OCI-M2 (cell line): Measurements from ENCODE around the gene AFF3.
"Not testable (repeated sequence)": the region's sequence is repeated elsewhere in the genome, so short reads cannot be mapped to it uniquely, and the experiment has no call there.

ENCODE experiments used
- DNase-seq: peaks from one replicate; lab custom pipeline; 2025; ENCODE audit not compliant: unreplicated experiment; lab: John Stamatoyannopoulos, UW

AFF3 gene, protein sequence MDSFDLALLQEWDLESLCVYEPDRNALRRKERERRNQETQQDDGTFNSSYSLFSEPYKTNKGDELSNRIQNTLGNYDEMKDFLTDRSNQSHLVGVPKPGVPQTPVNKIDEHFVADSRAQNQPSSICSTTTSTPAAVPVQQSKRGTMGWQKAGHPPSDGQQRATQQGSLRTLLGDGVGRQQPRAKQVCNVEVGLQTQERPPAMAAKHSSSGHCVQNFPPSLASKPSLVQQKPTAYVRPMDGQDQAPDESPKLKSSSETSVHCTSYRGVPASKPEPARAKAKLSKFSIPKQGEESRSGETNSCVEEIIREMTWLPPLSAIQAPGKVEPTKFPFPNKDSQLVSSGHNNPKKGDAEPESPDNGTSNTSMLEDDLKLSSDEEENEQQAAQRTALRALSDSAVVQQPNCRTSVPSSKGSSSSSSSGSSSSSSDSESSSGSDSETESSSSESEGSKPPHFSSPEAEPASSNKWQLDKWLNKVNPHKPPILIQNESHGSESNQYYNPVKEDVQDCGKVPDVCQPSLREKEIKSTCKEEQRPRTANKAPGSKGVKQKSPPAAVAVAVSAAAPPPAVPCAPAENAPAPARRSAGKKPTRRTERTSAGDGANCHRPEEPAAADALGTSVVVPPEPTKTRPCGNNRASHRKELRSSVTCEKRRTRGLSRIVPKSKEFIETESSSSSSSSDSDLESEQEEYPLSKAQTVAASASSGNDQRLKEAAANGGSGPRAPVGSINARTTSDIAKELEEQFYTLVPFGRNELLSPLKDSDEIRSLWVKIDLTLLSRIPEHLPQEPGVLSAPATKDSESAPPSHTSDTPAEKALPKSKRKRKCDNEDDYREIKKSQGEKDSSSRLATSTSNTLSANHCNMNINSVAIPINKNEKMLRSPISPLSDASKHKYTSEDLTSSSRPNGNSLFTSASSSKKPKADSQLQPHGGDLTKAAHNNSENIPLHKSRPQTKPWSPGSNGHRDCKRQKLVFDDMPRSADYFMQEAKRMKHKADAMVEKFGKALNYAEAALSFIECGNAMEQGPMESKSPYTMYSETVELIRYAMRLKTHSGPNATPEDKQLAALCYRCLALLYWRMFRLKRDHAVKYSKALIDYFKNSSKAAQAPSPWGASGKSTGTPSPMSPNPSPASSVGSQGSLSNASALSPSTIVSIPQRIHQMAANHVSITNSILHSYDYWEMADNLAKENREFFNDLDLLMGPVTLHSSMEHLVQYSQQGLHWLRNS (N-terminal part only)

DNA sequence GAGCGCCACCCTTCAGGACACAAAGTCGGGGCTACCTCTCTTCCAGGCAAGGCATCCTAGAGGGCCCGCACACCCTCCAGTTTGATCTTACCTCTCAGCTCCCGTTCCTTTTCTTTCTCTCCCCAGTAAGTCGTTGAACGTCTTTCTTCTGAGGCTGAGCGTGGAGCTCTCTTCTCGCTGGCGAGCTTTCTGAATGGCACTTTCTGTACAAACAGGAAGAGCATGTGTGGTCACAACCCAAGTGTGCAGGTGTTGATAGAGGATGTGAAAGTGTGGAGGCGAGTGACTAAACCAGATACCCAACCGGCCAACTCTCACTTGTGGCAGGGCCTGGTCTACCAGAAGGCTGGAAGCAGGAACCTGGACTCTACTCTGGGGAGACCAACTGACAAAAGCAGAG lies at the start of gene AFF3:
TSS of gene AFF3 (minus strand) at position 198 of the 400 bp plus-strand sequence. CDS start 38,136 bp downstream, outside the sequence.
- DNase-seq = no peak

DNA sequence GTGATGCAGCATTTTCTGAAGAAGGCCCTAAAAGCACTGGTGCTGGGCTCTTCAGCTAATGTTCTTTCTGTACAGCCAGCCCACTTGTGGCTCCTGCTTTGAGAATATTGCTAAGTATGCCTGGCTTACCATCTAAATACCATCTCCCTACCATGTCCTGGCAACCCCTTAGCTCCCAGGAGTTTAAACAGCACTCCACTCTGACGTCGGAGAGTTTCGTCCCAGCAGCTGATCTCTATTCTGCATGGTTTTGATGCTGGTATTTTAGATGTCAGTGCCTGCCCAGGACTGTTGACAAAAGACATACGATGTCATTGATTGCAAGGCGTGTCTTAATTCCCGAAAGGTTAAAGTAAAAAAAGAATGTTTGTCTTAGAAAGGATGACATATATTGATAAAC lies 47.0 kb upstream of the AFF3 start:
- DNase-seq = no peak

DNA sequence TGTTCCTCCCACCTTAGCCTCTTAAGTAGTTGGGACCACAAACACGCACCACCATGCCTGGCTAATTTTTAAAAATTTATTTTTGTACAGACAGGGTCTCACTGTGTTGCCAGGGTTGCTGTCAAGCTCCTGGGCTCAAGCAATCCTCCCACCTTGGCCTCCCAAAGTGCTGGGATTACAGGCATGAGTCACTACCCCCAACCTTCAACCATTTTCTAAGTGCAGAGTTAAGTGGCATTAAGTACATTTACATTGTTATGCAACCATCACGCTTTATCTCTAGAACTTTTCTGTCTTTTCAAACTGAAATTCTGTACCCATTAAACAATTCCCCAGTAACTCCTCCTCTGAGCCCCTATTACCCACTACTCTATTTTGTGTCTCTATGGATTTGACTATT lies 45.9 kb upstream of the AFF3 start:
- DNase-seq = no peak

DNA sequence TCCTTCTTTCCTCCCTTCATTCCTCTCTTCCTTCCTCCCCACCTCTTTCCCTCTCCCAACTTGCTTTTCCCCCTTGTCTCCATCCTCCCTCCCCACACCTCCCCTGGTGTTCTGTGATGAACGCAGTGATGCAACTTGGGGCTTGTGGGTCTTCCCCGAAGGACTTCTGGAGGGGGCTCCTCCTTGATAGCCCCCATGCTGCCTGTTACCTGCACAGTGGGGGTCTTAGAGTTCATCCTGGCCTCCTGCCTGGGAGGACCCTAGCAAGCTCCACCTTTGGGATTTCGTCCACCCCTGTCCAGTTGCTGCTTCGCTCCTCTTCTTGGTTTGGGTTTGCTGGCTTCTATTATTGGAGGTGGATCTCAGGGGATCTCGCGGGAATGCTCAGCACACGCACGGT lies 43.7 kb upstream of the AFF3 start:
- DNase-seq = no peak

DNA sequence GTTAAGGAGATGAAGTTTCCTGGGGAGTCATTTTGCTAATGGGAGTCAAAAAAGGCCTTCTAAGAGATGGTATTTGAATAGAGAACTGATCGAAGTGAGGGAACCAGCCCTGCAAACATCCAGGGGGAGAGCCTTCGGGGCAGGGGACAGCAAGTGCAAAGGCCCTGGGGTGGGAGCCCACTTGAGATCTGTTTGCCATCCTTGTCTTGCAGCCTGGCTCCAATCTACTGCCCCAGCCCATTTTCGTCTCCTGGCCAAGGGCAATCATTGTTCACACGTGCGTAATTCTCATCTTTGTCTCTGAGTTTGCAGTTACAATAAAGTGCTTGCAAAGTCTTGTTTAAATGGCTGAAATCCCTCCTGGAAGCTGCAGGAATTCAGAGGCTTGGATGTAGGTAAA lies 43.1 kb upstream of the AFF3 start:
- DNase-seq = no peak

DNA sequence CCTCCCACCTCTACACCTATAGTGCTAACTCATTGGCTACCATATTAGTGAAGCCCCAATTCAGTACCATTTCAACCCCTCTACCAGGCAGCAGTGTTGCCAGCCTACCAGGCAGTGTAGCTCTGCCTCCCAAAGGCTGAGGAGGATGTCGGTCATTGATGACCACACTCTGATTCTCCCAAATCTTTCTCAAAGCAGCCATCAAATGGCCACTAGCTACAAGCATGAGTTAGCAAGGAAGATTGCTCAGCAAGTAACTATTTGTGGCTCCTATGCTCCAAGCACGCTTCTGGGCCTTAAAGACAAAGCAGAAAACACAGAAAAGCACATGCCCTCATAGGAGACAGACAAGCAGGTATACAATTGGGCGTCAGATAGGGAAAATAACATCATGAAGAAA lies 42.7 kb upstream of the AFF3 start:
- DNase-seq = no peak

DNA sequence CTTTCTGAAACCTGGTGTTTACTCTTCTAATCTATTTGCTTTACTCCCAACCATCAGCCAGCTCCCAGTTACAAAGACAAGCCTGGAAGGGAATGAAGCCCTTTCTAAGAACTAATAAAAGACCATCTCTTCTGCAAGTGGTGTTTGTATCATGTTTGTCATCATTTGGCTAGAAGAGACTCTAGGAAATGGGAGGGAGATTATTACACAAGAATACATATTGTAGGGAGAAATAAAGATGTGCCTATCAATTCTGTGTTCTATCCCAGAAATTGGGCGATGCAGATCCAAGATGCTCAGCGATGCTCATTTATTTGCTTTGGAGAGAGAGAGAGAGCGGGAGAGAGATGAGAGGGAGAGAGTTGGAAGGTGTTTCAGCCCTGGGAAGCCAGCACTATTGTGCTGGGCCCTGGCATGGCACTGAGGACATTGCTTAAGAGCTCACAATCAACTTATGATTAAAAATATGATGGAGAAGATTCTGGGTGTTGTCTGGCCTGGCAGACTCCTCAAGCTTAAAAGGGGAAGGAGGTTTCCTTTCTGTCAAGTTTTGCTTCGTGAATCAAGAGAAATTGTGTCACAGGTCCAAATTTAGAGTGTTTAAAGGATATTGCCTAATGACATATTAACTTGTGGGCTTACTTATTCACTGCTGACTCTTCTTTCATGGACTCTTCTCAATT lies 41.8 kb upstream of the AFF3 start:
- DNase-seq = no peak

DNA sequence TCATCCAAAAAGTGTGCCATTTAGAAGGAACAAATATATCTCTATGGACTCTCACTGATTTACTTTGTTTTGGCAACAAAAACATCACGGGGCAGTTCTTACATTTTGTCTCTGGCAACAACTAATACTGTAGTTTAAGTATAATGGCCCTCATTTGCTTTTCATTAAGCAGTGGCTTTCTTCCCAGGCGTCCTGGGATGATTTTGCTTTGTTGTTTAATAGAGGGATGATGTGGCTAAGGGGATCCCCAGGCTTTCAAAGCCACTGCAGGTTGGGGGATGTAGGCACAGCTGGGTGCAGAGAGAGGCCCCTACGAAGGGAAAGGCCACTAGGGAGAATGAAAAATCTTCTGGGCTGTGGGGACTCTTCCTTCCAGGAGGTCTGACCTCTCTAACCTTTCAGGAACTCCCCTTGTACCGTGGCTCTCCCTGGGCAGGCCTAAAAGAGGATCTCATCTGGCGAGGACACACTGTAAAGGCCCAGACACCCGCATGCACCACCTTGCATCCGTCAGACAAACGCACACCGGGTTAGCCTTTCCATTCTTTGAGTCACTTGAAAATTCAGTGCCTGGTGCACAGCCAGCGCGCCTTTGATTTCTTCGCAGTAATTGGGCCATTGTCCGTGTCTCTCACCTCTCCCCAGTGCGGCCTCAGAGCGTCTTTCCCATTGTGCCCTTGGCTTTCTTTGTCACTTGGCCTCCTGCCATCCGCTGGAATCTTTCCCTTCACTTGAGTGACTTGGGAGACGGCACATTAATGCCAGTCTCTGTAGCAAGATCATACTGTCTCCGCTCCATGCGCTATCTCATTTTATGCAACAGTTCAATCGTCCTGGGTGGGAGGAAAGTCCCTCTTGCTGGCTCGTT lies 40.3 kb upstream of the AFF3 start:
- DNase-seq = no peak

DNA sequence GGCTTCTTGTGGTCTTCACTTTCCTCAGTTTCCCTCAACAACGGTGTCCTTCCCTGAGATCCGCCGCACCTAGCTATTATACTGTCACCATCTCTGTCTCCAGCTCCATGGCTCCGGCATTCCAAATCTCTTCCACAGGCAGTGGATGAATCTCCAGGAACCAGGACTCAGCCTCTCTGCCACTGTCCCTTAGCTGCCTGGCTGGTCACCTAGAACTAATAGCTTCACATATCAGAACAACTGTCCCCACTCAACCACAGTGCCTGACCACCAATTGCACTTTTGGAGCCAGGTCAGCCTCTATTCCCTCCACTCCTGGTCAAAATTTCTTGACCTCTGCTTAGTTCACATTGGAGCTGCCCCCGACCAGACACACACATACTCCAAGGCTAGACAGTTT lies 38.1 kb upstream of the AFF3 start:
- no peak for DNase-seq

DNA sequence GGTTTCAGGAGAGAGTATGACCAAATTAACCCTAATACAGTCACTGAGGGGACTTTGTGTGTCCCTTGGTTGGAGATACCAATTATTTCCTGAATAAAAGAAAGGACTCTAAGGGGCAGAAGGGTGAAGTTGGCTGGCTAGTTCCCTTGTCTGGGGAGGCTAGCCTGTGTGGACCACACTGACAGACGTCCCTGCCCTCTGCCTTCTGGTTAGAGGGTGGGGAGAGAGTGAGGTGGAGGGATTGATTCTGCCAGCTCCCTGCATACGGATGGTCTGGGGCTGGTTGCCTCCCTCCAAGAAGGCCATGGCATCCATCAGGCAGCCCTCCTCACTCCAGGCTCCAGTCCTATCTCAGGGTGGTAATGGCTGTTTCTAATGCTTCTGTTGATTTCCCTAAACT lies 37.4 kb upstream of the AFF3 start:
- DNase-seq = no peak

DNA sequence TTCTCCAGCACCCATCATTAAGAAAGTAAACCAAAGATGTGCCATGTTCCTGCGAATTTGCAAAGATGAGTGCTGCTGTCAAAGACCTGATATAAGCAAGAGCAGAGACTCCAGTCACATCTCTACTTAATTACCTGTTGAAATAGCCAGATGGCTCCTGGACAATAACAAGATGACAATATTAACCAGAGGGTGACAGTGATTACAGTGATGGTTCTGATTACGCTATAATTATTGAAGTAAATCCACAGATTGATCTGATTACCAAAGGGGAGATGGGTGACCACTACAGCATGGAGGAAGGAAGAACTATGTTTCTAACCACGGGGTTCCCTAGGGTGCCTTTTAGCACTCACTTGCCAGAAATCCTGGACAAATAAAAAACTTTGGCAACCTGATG lies 36.5 kb upstream of the AFF3 start:
- DNase-seq = no peak

DNA sequence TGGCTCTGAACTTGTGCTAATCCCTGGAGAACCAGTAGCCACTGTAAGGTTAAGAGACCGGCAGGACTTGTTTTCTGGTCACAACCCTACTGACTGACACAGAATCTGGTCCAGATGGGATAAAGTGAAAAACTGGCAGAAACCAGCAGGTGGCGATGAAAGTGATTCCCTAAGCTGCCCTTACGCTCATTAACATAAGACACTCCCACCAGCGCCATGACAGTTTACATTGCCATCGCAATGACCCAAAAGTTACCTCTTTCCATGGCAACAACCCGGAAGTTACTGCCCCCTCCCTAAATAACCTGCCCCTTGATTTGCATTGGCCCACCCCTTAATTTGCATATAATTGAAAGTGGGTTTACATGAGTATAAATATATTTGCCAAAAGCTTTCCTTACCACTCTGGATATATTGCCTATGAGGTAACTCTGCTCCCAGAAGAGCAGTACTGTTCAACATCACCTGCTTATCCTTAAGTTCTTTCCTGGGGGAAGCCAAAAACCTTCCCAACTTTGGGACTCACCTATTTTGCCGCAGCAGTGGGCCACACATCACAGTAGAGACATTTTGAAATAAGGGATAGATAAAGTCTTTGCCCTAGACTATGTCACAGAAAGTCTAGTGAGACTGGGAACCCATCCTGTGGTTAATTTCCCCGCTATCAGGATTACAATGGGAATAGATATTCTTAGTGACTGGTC lies 35.8 kb upstream of the AFF3 start:
- DNase-seq = no peak

DNA sequence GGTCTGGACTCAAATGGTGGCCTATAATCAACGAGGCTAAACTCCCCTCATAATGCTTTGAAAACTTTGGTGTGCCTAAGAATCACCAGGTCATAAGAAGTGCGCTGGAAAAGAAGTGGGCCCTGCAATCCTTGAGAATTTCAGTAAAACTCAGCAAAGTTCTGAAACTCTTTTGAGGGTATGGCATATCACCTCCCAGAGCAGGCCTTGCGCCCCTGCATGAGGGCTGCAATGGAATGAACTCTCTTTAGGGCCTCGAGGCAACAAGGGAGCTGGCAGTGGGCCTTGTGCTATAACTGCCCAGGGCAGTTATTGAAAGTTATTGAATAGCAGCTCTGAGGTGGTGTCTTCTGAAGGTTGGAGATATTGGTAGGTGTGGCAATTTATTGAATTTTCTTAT lies 34.5 kb upstream of the AFF3 start:
- no peak for DNase-seq

DNA sequence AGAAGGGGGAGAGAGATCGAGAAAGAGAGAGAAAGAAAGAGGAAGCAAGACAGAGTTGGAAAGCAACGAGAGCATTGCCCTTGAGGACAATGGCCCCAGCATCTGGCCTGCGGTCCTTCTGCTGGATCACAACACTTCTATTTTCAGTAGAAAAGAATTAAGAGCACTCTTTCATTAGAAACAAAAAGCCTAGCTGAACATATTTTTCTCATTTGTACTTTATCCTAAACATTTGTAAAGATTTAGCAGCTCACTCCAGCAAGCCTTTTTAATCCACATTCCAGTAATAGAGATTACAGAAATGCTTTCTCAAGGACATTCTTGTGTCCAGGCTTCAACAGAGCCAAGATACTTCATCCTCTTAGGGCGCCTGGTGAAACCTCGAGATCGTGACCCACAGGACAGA lies 31.6 kb upstream of the AFF3 start:
- DNase-seq = no peak

DNA sequence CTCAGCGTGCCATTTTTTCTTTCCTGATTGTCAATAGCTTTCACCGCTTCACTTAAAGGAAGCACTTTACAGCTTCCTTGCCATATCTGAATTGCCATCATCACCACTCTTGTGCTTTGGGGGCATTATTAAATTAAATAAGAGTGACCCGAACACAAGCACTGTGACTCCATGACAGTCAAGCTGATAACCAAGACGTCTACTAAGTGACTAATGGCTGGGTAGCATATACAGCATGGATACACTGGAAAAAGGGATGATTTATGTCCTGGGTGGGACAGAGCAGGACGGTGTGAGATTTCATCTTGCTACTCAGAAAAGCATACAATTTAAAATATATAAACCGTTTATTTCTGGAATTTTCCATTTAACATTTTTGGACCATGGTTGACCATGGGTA lies 24.3 kb upstream of the AFF3 start:
- no peak for DNase-seq

DNA sequence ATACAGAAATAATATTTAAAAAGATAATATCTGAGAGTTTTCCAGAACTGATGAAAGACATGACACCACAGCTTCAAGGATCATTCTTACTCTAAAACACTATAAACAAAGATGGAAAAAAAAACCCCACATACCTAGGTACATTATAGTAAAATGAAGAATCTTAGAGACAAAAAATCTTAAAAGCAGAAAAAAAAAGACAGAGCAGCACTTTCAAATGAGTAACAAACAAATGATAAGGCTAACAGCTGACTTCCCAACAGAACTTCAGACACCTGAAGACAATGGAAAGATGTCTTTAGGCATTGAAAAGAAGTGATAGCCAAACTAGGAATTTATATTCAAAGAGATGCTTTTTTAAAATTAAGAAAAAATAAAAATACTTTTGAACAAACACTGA lies 21.2 kb upstream of the AFF3 start:
- no peak for DNase-seq

DNA sequence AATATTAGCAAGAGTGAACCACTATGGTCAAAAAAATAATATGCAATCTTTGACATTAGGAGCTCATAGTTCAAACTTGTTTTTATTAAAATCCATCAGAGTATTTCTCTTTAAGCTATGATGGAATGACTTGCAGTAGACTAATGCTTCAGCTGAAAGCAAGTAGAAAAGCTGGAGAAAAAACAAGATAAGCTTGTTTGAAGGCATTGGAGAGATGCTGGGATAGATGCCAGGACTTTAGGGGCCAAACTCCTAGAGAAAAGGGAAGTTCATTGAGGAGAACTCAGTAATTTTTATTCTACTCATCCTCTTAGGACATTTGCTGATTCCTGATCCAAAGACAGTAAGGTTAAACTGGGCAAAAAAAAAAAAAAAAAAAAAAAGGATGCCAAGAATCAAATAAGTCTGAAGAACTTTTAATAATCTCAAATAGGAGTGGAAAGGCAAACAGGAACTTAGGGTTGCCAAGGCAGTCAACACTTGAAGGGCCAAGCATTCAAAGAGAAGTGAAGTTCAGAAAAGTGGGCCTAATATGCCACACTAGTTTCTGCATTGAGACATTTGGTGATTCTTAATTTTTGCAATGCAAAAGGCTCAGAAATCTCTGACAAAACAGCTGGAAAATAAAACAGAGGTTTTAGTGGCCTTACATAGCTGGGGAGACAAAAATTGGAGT lies 19.7 kb upstream of the AFF3 start:
- DNase-seq = no peak

DNA sequence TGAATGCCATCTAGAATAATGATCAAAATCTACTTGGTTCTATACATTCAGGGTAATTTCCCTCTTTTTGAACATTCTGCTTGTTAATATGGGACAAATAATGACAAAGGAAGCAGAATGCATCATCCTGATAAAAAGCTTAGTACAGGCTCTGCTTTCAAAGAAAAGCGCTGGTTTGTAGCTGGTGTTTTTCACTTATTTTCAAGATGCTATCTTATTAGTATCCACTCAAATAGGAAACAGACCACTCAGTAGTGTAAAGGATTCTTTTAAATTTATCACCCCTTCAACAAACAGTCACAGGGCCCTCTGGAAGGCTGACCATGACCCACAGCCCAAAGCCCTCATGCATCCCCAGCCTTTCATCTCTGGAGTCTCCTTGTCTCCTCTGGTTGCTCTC lies 18.0 kb upstream of the AFF3 start:
- no peak for DNase-seq

DNA sequence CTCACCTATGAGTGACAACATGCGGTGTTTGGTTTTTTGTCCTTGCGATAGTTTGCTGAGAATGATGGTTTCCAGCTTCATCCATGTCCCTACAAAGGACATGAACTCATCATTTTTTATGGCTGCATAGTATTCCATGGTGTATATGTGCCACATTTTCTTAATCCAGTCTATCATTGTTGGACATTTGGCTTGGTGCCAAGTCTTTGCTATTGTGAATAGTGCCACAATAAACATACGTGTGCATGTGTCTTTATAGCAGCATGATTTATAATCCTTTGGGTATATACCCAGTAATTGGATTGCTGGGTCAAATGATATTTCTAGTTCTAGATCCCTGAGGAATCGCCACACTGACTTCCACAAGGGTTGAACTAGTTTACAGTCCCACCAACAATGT lies 9.4 kb upstream of the AFF3 start:
- DNase-seq = not testable (repeated sequence)
